Caco-2 (cell line): Measurements from ENCODE around the gene WIPF3. TPM values are rescaled to one million over a fixed set of nuclear protein-coding genes. Genes with fewer than 3 reads are reported as not detected.

Experiments used
- Bru-seq: library from RNA; stranded (reverse); fragments of 400-500 nt; gene quantifications from one replicate; lab custom pipeline; 2021; lab: Mats Ljungman, UMichigan
- BruChase-seq, 2 experiments: library from RNA; stranded (reverse); fragments of 400-500 nt; gene quantifications; one replicate each; lab custom pipeline; 2021; lab: Mats Ljungman, UMichigan
- BruUV-seq: library from RNA; stranded (reverse); fragments of 400-500 nt; replicated peaks from 2 replicates; lab custom pipeline; 2021; lab: Mats Ljungman, UMichigan
- CTCF ChIA-PET: fragments of 300-600 bp; sonication (Branson Sonifier 250); formaldehyde crosslinking; loops from one replicate; lab custom pipeline; 2022; ENCODE audit warnings: antibody characterized with exemption; lab: Charles Lee
- POLR2A ChIA-PET: fragments of 300-600 bp; sonication (Branson Sonifier 250); formaldehyde crosslinking; loops from one replicate; lab custom pipeline; 2022; ENCODE audit warnings: antibody characterized with exemption; lab: Charles Lee
- DNase-seq, 2 experiments: peaks; one replicate each; pipeline versions ENCODE4 v3.0.0 to v3.0.0-alpha.2; 2020 to 2022
- H3K27me3 ChIP-seq: replicated peaks from 2 replicates; pipeline ENCODE4 v1.6.0; 2011; ENCODE audit warnings: low read length; ENCODE audit not compliant: control insufficient read depth, insufficient read depth
- H3K36me3 ChIP-seq: 2 replicates; pipeline ENCODE4 v1.5.1; 2011; ENCODE audit warnings: low read length; ENCODE audit not compliant: control insufficient read depth, insufficient read depth
- H3K4me1 ChIP-seq: fragments of 250-450 bp; sonication (Bioruptor Pico); 2 replicates; pipeline ENCODE4 v1.5.1; 2020; ENCODE audit warnings: mild to moderate bottlenecking
- H3K4me3 ChIP-seq: 2 replicates; pipeline ENCODE4 v1.5.1; 2011; ENCODE audit warnings: low read depth, mild to moderate bottlenecking, control low read depth, low read length
- H3K9me3 ChIP-seq: fragments of 250-450 bp; sonication (Bioruptor Pico); 2 replicates; pipeline ENCODE4 v1.5.1; 2020; ENCODE audit warnings: mild to moderate bottlenecking, moderate library complexity
- H3K27ac Mint-ChIP-seq: one replicate; pipeline ENCODE4 v1.8.0; 2022; ENCODE audit warnings: mixed read lengths; ENCODE audit not compliant: unreplicated experiment
- H3K27me3 Mint-ChIP-seq: one replicate; pipeline ENCODE4 v1.8.0; 2022; ENCODE audit warnings: mixed read lengths; ENCODE audit not compliant: insufficient read depth, unreplicated experiment
- H3K36me3 Mint-ChIP-seq: one replicate; pipeline ENCODE4 v1.8.0; 2022; ENCODE audit warnings: mild to moderate bottlenecking, mixed read lengths; ENCODE audit not compliant: insufficient read depth, unreplicated experiment
- H3K4me1 Mint-ChIP-seq: one replicate; pipeline ENCODE4 v1.8.0; 2022; ENCODE audit warnings: low read depth, mixed read lengths; ENCODE audit not compliant: unreplicated experiment
- H3K4me3 Mint-ChIP-seq: one replicate; pipeline ENCODE4 v1.8.0; 2022; ENCODE audit warnings: mild to moderate bottlenecking, moderate library complexity, mixed read lengths; ENCODE audit not compliant: unreplicated experiment
- H3K9me3 Mint-ChIP-seq: one replicate; pipeline ENCODE4 v1.8.0; 2022; ENCODE audit warnings: mixed read lengths; ENCODE audit not compliant: unreplicated experiment
- CTCF ChIP-seq, 2 experiments: fragments of 200-600 bp in 1 of 2; IDR thresholded peaks; 1 replicate in 1 of 2; 2 replicates in 1 of 2; pipeline versions ENCODE4 v1.5.1 to v1.8.0; 2011 to 2022; ENCODE audit warnings: antibody characterized with exemption in 1 of 2, control low read depth in 1 of 2, inconsistent platforms in 1 of 2, low read depth in 1 of 2, low read length in 1 of 2, mild to moderate bottlenecking in 1 of 2, moderate library complexity in 1 of 2; ENCODE audit not compliant: insufficient read depth in 1 of 2, severe bottlenecking in 1 of 2, unreplicated experiment in 1 of 2
- intact Hi-C: fragments of 100-400 bp; cut with micrococcal nuclease; formaldehyde crosslinking; loops from one replicate; pipeline ENCODE4 v1.10.0; 2022; ENCODE audit not compliant: unreplicated experiment
- long read RNA-seq: library from polyadenylated mRNA; stranded (forward); transcript quantifications from one replicate; pipeline ENCODE4 v2.0.0, GENCODE V29; 2022
- total RNA-seq: library from RNA; stranded (reverse); gene quantifications from 2 replicates; pipeline ENCODE4 v1.2.3, GENCODE V29; 2022

WIPF3 gene, protein sequence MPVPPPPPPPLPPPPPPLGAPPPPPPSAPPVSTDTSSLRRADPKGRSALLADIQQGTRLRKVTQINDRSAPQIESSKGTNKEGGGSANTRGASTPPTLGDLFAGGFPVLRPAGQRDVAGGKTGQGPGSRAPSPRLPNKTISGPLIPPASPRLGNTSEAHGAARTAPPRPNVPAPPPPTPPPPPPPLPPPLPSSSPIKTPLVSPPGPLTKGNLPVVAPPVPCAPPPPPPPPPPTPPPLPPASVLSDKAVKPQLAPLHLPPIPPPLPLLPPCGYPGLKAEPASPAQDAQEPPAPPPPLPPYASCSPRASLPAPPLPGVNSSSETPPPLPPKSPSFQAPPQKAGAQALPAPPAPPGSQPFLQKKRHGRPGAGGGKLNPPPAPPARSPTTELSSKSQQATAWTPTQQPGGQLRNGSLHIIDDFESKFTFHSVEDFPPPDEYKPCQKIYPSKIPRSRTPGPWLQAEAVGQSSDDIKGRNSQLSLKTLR
- total RNA-seq: 1.1 and 1.2 TPM in 2 replicates
- Bru-seq, nascent RNA: percentile 34 among the genes with signal in this experiment
- percentile 36 among the genes with signal in this experiment for BruChase-seq, experiment 1, labeled RNA remaining after a 2-hour chase
- percentile 32 among the genes with signal in this experiment for BruChase-seq, experiment 2, labeled RNA remaining after a 6-hour chase
- long read RNA-seq, partial matches to known transcripts: 0 of 2 reads
- long read RNA-seq, other reads (novel, unspliced or antisense): 2 of 2 reads

DNA sequence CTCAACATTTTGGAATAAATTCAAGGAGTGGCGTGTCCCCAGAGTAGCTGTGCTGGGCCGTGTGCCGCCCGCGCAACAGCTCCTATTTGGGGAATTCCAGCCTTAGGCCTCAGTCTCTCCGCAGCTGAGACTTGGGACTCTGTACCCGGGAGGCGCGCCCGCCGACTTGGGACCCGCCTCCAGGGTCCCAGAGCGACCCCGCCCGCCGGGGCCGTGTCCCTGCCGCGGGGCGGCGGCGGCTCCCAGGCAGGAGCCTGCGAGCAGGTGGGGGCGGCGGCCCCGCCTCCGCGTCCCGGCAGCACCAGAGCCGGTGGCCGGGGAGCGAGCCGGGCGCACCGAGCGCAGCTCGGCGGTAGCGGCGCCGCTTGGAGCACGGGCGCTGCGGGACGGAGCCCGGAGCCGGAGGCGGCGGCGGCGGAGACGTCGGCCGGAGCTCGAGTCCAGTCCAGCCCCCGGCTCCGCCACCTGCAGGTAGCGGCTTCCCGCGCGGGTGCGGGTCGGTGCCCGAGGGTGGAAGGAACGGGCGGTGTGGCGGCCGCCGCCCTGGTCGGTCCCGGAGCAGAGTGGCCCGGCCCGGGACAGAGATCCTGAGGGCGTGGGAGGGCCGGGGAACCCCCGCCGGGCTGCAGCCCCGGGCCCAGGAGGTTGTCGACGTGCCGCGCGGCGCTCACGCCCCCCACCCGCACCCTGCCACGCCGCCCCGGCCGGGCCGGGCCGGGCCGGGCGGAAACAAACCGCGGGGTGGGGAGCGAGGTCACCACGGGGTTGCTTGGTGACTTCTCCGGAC lies at the start of gene WIPF3:
TSS of gene WIPF3 (plus strand) at position 301 of the 787 bp plus-strand sequence. CDS start 28,217 bp downstream, outside the sequence.
- ChIA-PET CTCF (interaction anchor here (0.6 to 1.0 kb wide), 2 partner anchors 61 to 114 kb away, joined by 4 to 5 read pairs; no protein-coding TSS in a partner anchor), POLR2A (interaction anchor here (0.5 kb wide), 1 partner anchor 10 kb away, joined by 4 read pairs; no protein-coding TSS in a partner anchor)
- H3K27me3 Mint-ChIP-seq: peaks cover 23% of the 10 kb centered on the region
- Histone ChIP-seq H3K36me3 (no peaks in the 10 kb centered on the region), H3K27me3 (no peaks in the 10 kb centered on the region), H3K4me3 (peak within 1 kb of the TSS; percentile 50), H3K9me3 (no peaks in the 10 kb centered on the region), H3K4me1 (peaks cover 10% of the 10 kb centered on the region; the same call in 1 of the 2 replicates)
- no peaks in the 10 kb centered on the region for H3K9me3 Mint-ChIP-seq
- H3K27ac Mint-ChIP-seq: no peak within 1 kb of the TSS
- no peaks in the 10 kb centered on the region for H3K4me1 Mint-ChIP-seq
- TF ChIP-seq CTCF (IDR thresholded peaks at IDR 0.05; ENCODE audit: insufficient read depth in 1 of 2, low read depth in 1 of 2, low read length in 1 of 2, severe bottlenecking in 1 of 2, unreplicated experiment in 1 of 2): peak in 1 of 2 experiments; percentile 25
- peak within 1 kb of the TSS; percentile 68 for H3K4me3 Mint-ChIP-seq
- DNase-seq: peak; percentile 51 to 71
- BruUV-seq: no TSS peak
- no peaks in the 10 kb centered on the region for H3K36me3 Mint-ChIP-seq
- intact Hi-C loops: no loop called here

DNA sequence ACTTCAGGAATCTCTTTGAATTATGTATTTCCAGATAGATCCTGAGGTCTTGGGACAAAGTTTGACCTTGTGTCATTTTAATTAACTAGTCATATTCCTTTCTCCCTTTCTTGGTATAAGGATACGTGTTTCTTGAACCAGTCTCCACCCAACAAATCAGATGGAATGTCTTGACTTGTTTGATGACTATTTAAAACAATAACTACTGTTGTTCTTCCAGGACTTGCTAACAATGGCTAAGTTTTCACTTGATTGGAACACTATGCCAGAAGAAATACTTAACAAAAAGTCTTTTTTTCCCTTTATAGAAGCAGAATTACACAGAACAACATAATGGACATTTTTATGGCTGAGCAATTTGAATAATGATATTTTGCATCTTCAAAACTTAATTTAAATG lies 43.0 kb upstream of the WIPF3 start:
- no TSS peak for BruUV-seq
- H3K27me3 Mint-ChIP-seq: peaks cover 4% of the 10 kb centered on the region
- CTCF ChIA-PET: no interaction called here
- Histone ChIP-seq H3K4me3 (no peak overlapping the region), H3K4me1 (no peaks in the 10 kb centered on the region), H3K36me3 (no peaks in the 10 kb centered on the region), H3K9me3 (no peaks in the 10 kb centered on the region), H3K27me3 (no peaks in the 10 kb centered on the region)
- DNase-seq: no peak
- H3K36me3 Mint-ChIP-seq: no peaks in the 10 kb centered on the region
- POLR2A ChIA-PET: no interaction called here
- no peak for TF ChIP-seq CTCF (IDR thresholded peaks at IDR 0.05; ENCODE audit: insufficient read depth in 1 of 2, low read depth in 1 of 2, low read length in 1 of 2, severe bottlenecking in 1 of 2, unreplicated experiment in 1 of 2)
- H3K4me3 Mint-ChIP-seq: no peak overlapping the region
- H3K4me1 Mint-ChIP-seq: peaks cover 13% of the 10 kb centered on the region
- no peak overlapping the region for H3K27ac Mint-ChIP-seq
- no peaks in the 10 kb centered on the region for H3K9me3 Mint-ChIP-seq
- intact Hi-C loops: loop anchor here (5.0 kb wide), 1 partner anchor 159 kb away; no protein-coding TSS in a partner anchor
